Measurements from ENCODE around the gene RAD51B. TPM values are rescaled to one million over a fixed set of nuclear protein-coding genes. Genes with fewer than 3 reads are reported as not detected.
"Not testable (repeated sequence)": the region's sequence is repeated elsewhere in the genome, so short reads cannot be mapped to it uniquely, and the experiment has no call there.

RAD51B gene
- total RNA-seq, 4 donors from 2014 or later = 5.0 to 31.8 (median 20.6) TPM

DNA sequence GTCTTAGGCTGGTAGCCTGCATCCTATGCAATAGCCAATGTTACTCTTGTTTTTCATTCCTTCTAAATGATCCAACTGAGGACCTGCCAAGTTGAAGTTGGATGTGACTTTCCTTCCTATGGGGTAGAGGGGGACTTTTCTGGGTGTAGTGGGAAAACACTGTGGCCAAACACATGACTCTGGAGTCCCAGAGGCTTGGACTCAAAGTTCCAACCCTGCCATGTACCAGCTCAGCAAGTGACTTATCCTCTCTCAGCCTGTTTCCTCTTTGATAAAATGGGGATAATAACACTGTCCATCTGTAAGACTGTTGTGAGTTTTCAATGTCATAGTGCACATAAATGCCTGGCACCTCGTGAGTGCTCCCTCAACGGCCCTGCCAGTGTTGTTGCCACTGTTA is 876.3 kb downstream of the RAD51B start:
- no peaks in the 10 kb centered on the region for H3K9me3 ChIP-seq
- TF ChIP-seq POLR2A (IDR thresholded peaks at IDR 0.05) = no peak
- no peak for TF ChIP-seq POLR2AphosphoS5 (IDR thresholded peaks at IDR 0.05)
- TF ChIP-seq, protein P1, sequence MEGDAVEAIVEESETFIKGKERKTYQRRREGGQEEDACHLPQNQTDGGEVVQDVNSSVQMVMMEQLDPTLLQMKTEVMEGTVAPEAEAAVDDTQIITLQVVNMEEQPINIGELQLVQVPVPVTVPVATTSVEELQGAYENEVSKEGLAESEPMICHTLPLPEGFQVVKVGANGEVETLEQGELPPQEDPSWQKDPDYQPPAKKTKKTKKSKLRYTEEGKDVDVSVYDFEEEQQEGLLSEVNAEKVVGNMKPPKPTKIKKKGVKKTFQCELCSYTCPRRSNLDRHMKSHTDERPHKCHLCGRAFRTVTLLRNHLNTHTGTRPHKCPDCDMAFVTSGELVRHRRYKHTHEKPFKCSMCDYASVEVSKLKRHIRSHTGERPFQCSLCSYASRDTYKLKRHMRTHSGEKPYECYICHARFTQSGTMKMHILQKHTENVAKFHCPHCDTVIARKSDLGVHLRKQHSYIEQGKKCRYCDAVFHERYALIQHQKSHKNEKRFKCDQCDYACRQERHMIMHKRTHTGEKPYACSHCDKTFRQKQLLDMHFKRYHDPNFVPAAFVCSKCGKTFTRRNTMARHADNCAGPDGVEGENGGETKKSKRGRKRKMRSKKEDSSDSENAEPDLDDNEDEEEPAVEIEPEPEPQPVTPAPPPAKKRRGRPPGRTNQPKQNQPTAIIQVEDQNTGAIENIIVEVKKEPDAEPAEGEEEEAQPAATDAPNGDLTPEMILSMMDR (IDR thresholded peaks at IDR 0.05) = no peak
- no peak for TF ChIP-seq EP300 (IDR thresholded peaks at IDR 0.05; ENCODE audit: low read depth)
- WGBS, 2 donors (ENCODE audit: low coverage in 1 of 2) = 88% methylated on average over 2 of the region's 2 CpGs; no CpG with 5 or more reads in 1 of the 2 donors
- no peaks in the 10 kb centered on the region for H3K27me3 ChIP-seq
- in situ Hi-C loops (cut with MboI; ENCODE audit: low pct_ligation_motif_present in 1 of 4, low pct_unique_long_range_greater_than_20kb in 1 of 4, low sequenced_read_pairs in 3 of 4) (no loop called here), intact Hi-C loops (cut with DNase I; ENCODE audit: low total_unique reads) (no loop called here)
- peak overlapping the region in 1 of 4 donors; percentile 35 for H3K27ac ChIP-seq
- no peak for DNase-seq
- no peaks in the 10 kb centered on the region for H3K36me3 ChIP-seq
- no peak overlapping the region for H3K4me3 ChIP-seq
- peaks cover 0 to 3% (median 0%) of the 10 kb centered on the region in 4 donors for H3K4me1 ChIP-seq

DNA sequence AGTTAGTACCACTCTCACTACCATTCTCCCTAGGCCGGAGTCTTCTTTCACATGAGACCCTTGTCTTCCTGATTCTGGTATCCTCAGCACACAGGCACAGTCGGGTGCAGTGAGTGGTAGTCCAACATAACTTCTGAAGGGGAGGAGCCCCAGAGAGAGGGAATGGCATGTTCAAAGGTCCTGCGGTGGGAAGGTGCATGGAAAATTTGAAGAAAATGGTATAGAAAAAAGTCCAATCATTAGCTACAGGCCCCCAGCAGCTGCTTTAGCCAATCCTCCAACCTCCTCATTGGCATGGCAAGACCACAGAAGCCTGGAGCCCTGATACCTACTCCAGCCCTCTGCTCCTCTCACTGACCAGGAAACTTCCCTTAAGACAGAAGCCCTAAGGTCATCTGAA is 876.7 kb downstream of the RAD51B start:
- Histone ChIP-seq H3K27ac (no peak overlapping the region), H3K4me3 (no peak overlapping the region), H3K36me3 (no peaks in the 10 kb centered on the region), H3K9me3 (no peaks in the 10 kb centered on the region), H3K27me3 (no peaks in the 10 kb centered on the region), H3K4me1 (peaks cover 0 to 3% (median 0%) of the 10 kb centered on the region in 4 donors)
- no peak for DNase-seq
- WGBS, 2 donors (ENCODE audit: low coverage in 1 of 2) = 93 to 100% methylated on average over 1 to 3 of the region's 3 CpGs
- TF ChIP-seq, protein P1 (IDR thresholded peaks at IDR 0.05) = no peak
- TF ChIP-seq POLR2AphosphoS5 (IDR thresholded peaks at IDR 0.05) (no peak), POLR2A (IDR thresholded peaks at IDR 0.05) (no peak), EP300 (IDR thresholded peaks at IDR 0.05; ENCODE audit: low read depth) (no peak)
- in situ Hi-C loops (cut with MboI; ENCODE audit: low pct_ligation_motif_present in 1 of 4, low pct_unique_long_range_greater_than_20kb in 1 of 4, low sequenced_read_pairs in 3 of 4) (no loop called here), intact Hi-C loops (cut with DNase I; ENCODE audit: low total_unique reads) (no loop called here)

DNA sequence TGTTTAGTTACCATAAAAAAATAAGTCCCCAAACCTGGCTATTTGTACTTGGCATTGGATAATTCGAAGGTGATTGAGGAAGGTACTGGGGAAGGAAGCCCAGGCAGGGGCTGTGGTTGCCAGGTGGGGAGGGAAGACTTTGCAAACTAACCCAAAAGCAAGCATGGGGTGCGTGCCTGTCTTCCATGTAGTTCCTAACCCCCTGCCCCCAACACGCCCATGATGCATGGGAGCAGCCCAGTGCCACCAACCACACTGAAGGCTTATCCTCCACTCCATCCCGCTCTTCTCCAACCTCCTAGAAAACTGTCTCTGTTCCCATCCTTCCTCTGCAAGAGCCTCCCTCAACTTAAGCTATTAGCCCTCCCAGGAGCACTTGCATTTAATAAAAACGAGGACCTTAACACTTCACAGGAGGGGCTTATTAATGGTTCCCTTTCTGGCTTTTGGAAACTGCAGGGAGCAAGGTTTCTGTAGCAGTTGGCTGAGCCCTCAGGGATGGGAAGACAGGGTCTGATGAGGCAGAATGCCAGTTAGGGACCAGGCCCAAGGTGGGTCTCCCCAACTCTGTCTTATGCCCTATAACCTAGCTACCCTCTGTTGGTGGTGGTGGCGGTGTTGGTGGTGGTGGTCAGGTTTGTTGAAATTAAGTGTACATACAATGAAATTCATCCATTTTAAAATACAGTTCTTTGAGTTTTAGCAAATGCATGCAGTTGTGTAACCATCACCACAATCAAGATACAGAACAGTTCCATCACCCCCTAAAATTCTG is 877.3 kb downstream of the RAD51B start:
- no peak overlapping the region for H3K27ac ChIP-seq
- 94 to 100% methylated on average over 2 to 6 of the region's 6 CpGs for WGBS, 2 donors (ENCODE audit: low coverage in 1 of 2)
- no peak for DNase-seq
- H3K4me3 ChIP-seq = no peak overlapping the region
- H3K27me3 ChIP-seq = no peaks in the 10 kb centered on the region
- H3K4me1 ChIP-seq = peaks cover 0 to 3% (median 0%) of the 10 kb centered on the region in 4 donors
- TF ChIP-seq, protein P1 (IDR thresholded peaks at IDR 0.05) = no peak
- no peak for TF ChIP-seq POLR2AphosphoS5 (IDR thresholded peaks at IDR 0.05)
- TF ChIP-seq POLR2A (IDR thresholded peaks at IDR 0.05) = no peak
- no peak for TF ChIP-seq EP300 (IDR thresholded peaks at IDR 0.05; ENCODE audit: low read depth)
- H3K36me3 ChIP-seq = no peaks in the 10 kb centered on the region
- H3K9me3 ChIP-seq = no peaks in the 10 kb centered on the region
- in situ Hi-C loops (cut with MboI; ENCODE audit: low pct_ligation_motif_present in 1 of 4, low pct_unique_long_range_greater_than_20kb in 1 of 4, low sequenced_read_pairs in 3 of 4) (no loop called here), intact Hi-C loops (cut with DNase I; ENCODE audit: low total_unique reads) (no loop called here)

DNA sequence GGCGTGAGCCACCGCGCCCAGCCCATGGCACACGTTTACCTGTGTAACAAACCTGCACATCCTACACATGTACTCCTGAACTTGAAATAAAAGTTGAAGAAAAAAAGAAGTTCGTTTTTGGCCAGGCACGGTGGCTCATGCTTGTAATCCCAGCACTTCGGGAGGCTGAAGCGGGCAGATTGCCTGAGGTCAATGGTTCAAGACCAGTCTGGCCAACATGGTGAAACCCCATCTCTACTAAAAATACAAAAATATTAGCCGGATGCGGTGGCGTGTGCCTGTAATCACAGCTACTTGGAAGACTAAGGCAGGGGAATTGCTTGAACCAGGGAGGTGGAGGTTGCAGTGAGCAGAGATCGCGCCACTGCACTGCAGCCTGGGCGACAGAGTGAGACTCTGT is 879.2 kb downstream of the RAD51B start:
- H3K4me3 ChIP-seq; H3K27ac ChIP-seq; DNase-seq; H3K4me1 ChIP-seq; H3K9me3 ChIP-seq; intact Hi-C loops (cut with DNase I; ENCODE audit: low total_unique reads); H3K27me3 ChIP-seq; in situ Hi-C loops (cut with MboI; ENCODE audit: low pct_ligation_motif_present in 1 of 4, low pct_unique_long_range_greater_than_20kb in 1 of 4, low sequenced_read_pairs in 3 of 4); H3K36me3 ChIP-seq: not testable (repeated sequence)
- 85 to 90% methylated on average over 5 to 14 of the region's 14 CpGs for WGBS, 2 donors (ENCODE audit: low coverage in 1 of 2)
